ENCODE data around the gene SERPINA5. TPM values are rescaled to one million over a fixed set of nuclear protein-coding genes. Genes with fewer than 3 reads are reported as not detected.

The SERPINA5 gene
- total and polyA plus RNA-seq, 2 of the 13 experiments (the other 11 are each of a cell fraction or from before 2014, with no cell fraction given): 449 to 498 TPM

DNA sequence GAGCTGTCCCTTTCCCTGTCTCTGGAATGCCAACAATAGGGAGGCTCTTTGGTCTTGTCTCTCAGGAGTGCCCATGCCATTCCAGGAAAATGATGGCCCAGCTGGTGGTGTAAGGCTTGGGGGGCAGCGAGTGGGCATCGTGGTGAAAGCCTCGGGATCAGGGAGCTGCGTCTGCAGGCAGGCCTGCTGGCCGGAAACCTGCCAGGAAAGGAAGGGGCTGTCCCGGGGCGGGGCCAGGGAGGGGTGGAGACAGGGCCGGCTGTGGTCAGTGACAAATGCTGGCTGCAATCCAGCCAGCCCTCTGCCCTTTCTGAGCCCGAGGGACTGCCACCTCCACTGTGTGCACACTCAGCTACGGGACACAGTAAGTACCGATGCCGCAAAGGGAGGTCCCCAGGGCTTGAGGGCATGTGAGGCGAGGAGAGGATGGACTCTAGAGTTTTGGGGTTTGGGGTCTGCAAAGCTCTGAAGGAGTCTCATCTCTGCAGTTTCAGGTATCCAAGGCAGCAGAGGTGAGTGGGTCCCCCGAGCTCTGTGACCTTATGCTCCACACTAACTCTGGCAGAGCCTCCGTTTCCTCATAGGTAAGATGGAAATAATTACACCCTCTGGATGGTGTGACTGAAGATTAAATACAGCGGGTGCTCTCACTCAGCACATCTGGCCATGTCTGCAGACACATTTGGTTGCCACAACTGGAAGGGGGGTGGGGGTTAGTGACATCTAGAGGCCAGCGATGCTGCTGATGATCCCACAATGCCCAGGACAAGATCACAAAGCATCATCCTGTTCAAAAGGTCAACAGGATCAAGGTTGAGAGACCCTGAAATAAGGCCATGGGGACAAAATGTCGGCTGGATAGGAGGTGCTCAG, at the start of gene SERPINA5 (continued):
- TF ChIP-seq, protein P1, sequence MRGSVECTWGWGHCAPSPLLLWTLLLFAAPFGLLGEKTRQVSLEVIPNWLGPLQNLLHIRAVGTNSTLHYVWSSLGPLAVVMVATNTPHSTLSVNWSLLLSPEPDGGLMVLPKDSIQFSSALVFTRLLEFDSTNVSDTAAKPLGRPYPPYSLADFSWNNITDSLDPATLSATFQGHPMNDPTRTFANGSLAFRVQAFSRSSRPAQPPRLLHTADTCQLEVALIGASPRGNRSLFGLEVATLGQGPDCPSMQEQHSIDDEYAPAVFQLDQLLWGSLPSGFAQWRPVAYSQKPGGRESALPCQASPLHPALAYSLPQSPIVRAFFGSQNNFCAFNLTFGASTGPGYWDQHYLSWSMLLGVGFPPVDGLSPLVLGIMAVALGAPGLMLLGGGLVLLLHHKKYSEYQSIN (CRISPR knock-in tag; IDR thresholded peaks at IDR 0.05; ENCODE audit: borderline replicate concordance): no peak
- TF ChIP-seq SALL2 (CRISPR knock-in tag; IDR thresholded peaks at IDR 0.05) (no peak), SSRP1 (CRISPR knock-in tag; IDR thresholded peaks at IDR 0.05) (no peak; the same call in 1 of the 2 replicates), KAT8 (CRISPR knock-in tag; IDR thresholded peaks at IDR 0.05) (no peak; the same call in 1 of the 2 replicates), MZF1 (CRISPR knock-in tag; IDR thresholded peaks at IDR 0.05; ENCODE audit: borderline replicate concordance) (no peak), RELA (CRISPR knock-in tag; IDR thresholded peaks at IDR 0.05) (no peak), SALL1 (CRISPR knock-in tag; IDR thresholded peaks at IDR 0.05) (peak; percentile 71), TGIF2 (CRISPR knock-in tag; IDR thresholded peaks at IDR 0.05) (no peak; the same call in 1 of the 2 replicates), ZNF24 (IDR thresholded peaks at IDR 0.05) (no peak), CCDC6 (CRISPR knock-in tag; IDR thresholded peaks at IDR 0.05) (0 out of 2 replicates have a peak, but pooled peaks have one; percentile 35), SNAI1 (CRISPR knock-in tag; IDR thresholded peaks at IDR 0.05; ENCODE audit: borderline replicate concordance) (peak; percentile 39; the same call in 1 of the 2 replicates)
- TF ChIP-seq, protein P2, sequence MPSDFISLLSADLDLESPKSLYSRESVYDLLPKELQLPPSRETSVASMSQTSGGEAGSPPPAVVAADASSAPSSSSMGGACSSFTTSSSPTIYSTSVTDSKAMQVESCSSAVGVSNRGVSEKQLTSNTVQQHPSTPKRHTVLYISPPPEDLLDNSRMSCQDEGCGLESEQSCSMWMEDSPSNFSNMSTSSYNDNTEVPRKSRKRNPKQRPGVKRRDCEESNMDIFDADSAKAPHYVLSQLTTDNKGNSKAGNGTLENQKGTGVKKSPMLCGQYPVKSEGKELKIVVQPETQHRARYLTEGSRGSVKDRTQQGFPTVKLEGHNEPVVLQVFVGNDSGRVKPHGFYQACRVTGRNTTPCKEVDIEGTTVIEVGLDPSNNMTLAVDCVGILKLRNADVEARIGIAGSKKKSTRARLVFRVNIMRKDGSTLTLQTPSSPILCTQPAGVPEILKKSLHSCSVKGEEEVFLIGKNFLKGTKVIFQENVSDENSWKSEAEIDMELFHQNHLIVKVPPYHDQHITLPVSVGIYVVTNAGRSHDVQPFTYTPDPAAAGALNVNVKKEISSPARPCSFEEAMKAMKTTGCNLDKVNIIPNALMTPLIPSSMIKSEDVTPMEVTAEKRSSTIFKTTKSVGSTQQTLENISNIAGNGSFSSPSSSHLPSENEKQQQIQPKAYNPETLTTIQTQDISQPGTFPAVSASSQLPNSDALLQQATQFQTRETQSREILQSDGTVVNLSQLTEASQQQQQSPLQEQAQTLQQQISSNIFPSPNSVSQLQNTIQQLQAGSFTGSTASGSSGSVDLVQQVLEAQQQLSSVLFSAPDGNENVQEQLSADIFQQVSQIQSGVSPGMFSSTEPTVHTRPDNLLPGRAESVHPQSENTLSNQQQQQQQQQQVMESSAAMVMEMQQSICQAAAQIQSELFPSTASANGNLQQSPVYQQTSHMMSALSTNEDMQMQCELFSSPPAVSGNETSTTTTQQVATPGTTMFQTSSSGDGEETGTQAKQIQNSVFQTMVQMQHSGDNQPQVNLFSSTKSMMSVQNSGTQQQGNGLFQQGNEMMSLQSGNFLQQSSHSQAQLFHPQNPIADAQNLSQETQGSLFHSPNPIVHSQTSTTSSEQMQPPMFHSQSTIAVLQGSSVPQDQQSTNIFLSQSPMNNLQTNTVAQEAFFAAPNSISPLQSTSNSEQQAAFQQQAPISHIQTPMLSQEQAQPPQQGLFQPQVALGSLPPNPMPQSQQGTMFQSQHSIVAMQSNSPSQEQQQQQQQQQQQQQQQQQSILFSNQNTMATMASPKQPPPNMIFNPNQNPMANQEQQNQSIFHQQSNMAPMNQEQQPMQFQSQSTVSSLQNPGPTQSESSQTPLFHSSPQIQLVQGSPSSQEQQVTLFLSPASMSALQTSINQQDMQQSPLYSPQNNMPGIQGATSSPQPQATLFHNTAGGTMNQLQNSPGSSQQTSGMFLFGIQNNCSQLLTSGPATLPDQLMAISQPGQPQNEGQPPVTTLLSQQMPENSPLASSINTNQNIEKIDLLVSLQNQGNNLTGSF (CRISPR knock-in tag; IDR thresholded peaks at IDR 0.05): no peak
- TF ChIP-seq, protein P3, sequence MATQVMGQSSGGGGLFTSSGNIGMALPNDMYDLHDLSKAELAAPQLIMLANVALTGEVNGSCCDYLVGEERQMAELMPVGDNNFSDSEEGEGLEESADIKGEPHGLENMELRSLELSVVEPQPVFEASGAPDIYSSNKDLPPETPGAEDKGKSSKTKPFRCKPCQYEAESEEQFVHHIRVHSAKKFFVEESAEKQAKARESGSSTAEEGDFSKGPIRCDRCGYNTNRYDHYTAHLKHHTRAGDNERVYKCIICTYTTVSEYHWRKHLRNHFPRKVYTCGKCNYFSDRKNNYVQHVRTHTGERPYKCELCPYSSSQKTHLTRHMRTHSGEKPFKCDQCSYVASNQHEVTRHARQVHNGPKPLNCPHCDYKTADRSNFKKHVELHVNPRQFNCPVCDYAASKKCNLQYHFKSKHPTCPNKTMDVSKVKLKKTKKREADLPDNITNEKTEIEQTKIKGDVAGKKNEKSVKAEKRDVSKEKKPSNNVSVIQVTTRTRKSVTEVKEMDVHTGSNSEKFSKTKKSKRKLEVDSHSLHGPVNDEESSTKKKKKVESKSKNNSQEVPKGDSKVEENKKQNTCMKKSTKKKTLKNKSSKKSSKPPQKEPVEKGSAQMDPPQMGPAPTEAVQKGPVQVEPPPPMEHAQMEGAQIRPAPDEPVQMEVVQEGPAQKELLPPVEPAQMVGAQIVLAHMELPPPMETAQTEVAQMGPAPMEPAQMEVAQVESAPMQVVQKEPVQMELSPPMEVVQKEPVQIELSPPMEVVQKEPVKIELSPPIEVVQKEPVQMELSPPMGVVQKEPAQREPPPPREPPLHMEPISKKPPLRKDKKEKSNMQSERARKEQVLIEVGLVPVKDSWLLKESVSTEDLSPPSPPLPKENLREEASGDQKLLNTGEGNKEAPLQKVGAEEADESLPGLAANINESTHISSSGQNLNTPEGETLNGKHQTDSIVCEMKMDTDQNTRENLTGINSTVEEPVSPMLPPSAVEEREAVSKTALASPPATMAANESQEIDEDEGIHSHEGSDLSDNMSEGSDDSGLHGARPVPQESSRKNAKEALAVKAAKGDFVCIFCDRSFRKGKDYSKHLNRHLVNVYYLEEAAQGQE (IDR thresholded peaks at IDR 0.05; ENCODE audit: borderline replicate concordance in 1 of 2, low read depth in 1 of 2, low read length in 2 of 2): peak in 1 of 2 experiments; percentile 33; a peak in 1 of 4 replicates
- TF ChIP-seq, protein P4, sequence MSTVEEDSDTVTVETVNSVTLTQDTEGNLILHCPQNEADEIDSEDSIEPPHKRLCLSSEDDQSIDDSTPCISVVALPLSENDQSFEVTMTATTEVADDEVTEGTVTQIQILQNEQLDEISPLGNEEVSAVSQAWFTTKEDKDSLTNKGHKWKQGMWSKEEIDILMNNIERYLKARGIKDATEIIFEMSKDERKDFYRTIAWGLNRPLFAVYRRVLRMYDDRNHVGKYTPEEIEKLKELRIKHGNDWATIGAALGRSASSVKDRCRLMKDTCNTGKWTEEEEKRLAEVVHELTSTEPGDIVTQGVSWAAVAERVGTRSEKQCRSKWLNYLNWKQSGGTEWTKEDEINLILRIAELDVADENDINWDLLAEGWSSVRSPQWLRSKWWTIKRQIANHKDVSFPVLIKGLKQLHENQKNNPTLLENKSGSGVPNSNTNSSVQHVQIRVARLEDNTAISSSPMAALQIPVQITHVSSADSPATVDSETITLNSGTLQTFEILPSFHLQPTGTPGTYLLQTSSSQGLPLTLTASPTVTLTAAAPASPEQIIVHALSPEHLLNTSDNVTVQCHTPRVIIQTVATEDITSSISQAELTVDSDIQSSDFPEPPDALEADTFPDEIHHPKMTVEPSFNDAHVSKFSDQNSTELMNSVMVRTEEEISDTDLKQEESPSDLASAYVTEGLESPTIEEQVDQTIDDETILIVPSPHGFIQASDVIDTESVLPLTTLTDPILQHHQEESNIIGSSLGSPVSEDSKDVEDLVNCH (CRISPR knock-in tag; IDR thresholded peaks at IDR 0.05): no peak
- TF ChIP-seq, protein P5, sequence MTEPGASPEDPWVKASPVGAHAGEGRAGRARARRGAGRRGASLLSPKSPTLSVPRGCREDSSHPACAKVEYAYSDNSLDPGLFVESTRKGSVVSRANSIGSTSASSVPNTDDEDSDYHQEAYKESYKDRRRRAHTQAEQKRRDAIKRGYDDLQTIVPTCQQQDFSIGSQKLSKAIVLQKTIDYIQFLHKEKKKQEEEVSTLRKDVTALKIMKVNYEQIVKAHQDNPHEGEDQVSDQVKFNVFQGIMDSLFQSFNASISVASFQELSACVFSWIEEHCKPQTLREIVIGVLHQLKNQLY (CRISPR knock-in tag; IDR thresholded peaks at IDR 0.05): 0 out of 2 replicates have a peak, but pooled peaks have one; percentile 13
